ENCODE measurements around the gene NDST3. TPM values are rescaled to one million over a fixed set of nuclear protein-coding genes. Genes with fewer than 3 reads are reported as not detected.
"Not testable (repeated sequence)": the region's sequence is repeated elsewhere in the genome, so short reads cannot be mapped to it uniquely, and the experiment has no call there.

Gene NDST3
- total RNA-seq, 1 experiment from 2014 or later, result not detected

DNA sequence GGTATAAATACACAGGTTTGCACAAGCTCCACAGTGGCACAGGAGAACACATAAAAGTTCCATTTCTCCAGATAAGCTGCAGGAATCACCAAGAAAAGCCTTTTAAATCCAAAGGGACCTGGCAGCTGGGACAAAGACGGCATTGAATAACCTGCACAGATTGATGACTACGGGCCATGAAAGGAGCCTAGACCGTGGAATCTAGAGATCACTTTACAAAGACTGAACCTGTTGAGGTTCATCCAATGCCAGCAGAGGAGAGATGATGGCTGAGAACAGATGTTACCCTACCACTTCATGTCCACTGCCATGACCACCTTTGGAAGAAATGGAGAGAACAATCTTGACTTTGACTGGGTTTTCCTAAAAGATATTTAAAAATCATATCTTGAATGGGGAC lies 229.8 kb downstream of the NDST3 start:
- TF ChIP-seq, protein P1, sequence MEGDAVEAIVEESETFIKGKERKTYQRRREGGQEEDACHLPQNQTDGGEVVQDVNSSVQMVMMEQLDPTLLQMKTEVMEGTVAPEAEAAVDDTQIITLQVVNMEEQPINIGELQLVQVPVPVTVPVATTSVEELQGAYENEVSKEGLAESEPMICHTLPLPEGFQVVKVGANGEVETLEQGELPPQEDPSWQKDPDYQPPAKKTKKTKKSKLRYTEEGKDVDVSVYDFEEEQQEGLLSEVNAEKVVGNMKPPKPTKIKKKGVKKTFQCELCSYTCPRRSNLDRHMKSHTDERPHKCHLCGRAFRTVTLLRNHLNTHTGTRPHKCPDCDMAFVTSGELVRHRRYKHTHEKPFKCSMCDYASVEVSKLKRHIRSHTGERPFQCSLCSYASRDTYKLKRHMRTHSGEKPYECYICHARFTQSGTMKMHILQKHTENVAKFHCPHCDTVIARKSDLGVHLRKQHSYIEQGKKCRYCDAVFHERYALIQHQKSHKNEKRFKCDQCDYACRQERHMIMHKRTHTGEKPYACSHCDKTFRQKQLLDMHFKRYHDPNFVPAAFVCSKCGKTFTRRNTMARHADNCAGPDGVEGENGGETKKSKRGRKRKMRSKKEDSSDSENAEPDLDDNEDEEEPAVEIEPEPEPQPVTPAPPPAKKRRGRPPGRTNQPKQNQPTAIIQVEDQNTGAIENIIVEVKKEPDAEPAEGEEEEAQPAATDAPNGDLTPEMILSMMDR (IDR thresholded peaks at IDR 0.05), result no peak
- TF ChIP-seq SIN3A (IDR thresholded peaks at IDR 0.05; ENCODE audit: borderline replicate concordance, insufficient read depth, low read depth, low read length) (no peak), POLR2AphosphoS5 (IDR thresholded peaks at IDR 0.05; ENCODE audit: low read depth, low read length) (no peak), TCF7L2 (IDR thresholded peaks at IDR 0.05; ENCODE audit: low read depth, low read length) (no peak)
- TF ChIP-seq, protein P2, sequence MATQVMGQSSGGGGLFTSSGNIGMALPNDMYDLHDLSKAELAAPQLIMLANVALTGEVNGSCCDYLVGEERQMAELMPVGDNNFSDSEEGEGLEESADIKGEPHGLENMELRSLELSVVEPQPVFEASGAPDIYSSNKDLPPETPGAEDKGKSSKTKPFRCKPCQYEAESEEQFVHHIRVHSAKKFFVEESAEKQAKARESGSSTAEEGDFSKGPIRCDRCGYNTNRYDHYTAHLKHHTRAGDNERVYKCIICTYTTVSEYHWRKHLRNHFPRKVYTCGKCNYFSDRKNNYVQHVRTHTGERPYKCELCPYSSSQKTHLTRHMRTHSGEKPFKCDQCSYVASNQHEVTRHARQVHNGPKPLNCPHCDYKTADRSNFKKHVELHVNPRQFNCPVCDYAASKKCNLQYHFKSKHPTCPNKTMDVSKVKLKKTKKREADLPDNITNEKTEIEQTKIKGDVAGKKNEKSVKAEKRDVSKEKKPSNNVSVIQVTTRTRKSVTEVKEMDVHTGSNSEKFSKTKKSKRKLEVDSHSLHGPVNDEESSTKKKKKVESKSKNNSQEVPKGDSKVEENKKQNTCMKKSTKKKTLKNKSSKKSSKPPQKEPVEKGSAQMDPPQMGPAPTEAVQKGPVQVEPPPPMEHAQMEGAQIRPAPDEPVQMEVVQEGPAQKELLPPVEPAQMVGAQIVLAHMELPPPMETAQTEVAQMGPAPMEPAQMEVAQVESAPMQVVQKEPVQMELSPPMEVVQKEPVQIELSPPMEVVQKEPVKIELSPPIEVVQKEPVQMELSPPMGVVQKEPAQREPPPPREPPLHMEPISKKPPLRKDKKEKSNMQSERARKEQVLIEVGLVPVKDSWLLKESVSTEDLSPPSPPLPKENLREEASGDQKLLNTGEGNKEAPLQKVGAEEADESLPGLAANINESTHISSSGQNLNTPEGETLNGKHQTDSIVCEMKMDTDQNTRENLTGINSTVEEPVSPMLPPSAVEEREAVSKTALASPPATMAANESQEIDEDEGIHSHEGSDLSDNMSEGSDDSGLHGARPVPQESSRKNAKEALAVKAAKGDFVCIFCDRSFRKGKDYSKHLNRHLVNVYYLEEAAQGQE (IDR thresholded peaks at IDR 0.05; ENCODE audit: insufficient read depth in 1 of 2, low read depth in 2 of 2, low read length in 1 of 2), result no peak
- Histone ChIP-seq H3K36me3 (ENCODE audit: control insufficient read depth, insufficient read depth, low read length) (no peaks in the 10 kb centered on the region), H3K4me1 (ENCODE audit: control insufficient read depth, insufficient read depth, low read length) (no peaks in the 10 kb centered on the region), H3K27me3 (ENCODE audit: control insufficient read depth, insufficient read depth, low read length) (no peaks in the 10 kb centered on the region), H3K9me3 (ENCODE audit: control insufficient read depth, insufficient read depth, low read depth, low read length) (no peaks in the 10 kb centered on the region), H3K4me3 (ENCODE audit: low read depth in 2 of 2, low read length in 2 of 2) (no peak overlapping the region), H3K27ac (ENCODE audit: low read length) (no peak overlapping the region)
- DNase-seq (ENCODE audit: low read depth, low spot score) (no peak), ATAC-seq (no peak)
- CTCF ChIA-PET, result no interaction called here
- intact Hi-C loops (cut with micrococcal nuclease; ENCODE audit: unreplicated experiment) (no loop called here), in situ Hi-C loops (cut with HindIII; ENCODE audit: low pct_unique_long_range_greater_than_20kb, low sequenced_read_pairs) (no loop called here)
- POLR2A ChIA-PET, result no interaction called here
- no TSS peak for BruUV-seq (replicated peaks)

DNA sequence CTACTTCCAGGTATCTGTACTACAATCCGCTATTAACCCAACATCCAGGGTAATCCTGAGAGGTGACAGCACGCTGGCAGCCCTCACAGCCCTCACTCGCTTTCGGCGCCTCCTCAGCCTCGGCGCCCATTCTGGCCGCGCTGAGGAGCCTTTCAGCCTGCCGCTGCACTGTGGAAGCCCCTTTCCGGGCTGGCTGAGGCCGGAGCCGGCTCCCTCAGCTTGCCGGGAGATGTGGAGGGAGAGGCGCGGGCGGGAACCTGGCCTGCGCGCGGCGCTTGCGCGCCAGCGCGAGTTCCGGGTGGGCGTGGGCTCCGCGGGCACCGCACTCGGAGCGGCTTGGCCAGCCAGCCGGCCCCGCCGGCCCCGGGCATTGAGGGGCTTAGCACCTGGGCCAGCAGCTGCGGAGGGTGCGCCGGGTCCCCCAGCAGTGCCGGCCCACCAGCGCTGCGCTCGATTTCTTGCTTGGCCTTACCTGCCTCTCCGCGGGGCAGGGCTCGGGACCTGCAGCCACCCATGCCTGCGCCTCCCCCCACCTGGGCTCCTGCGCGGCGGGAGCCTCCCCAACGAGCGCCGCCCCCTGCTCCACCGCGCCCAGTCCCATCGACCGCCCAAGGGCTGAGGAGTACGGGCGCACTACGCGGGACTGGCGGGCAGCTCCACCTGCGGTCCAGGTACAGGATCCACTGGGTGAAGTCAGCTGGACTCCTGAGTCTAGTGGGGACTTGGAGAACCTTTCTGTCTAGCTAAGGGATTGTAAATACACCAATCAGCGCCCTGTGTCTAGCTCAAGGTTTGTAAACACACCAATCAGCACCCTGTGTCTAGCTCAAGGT lies 231.2 kb downstream of the NDST3 start:
- BruUV-seq (replicated peaks), result no TSS peak
- DNase-seq (ENCODE audit: low read depth, low spot score) (no peak), ATAC-seq (peak; percentile 80)
- no peaks in the 10 kb centered on the region for H3K9me3 ChIP-seq (ENCODE audit: control insufficient read depth, insufficient read depth, low read depth, low read length)
- TF ChIP-seq, protein P2 (IDR thresholded peaks at IDR 0.05; ENCODE audit: insufficient read depth in 1 of 2, low read depth in 2 of 2, low read length in 1 of 2), result no peak
- TF ChIP-seq, protein P1 (IDR thresholded peaks at IDR 0.05), result no peak
- no peak for TF ChIP-seq POLR2AphosphoS5 (IDR thresholded peaks at IDR 0.05; ENCODE audit: low read depth, low read length)
- peak overlapping the region; percentile 41 to 48 for H3K4me3 ChIP-seq (ENCODE audit: low read depth in 2 of 2, low read length in 2 of 2)
- H3K27ac ChIP-seq (ENCODE audit: low read length), result no peak overlapping the region
- no peaks in the 10 kb centered on the region for H3K4me1 ChIP-seq (ENCODE audit: control insufficient read depth, insufficient read depth, low read length)
- no peaks in the 10 kb centered on the region for H3K36me3 ChIP-seq (ENCODE audit: control insufficient read depth, insufficient read depth, low read length)
- CTCF ChIA-PET, result no interaction called here
- intact Hi-C loops (cut with micrococcal nuclease; ENCODE audit: unreplicated experiment), result no loop called here
- POLR2A ChIA-PET, result no interaction called here
- H3K27me3 ChIP-seq (ENCODE audit: control insufficient read depth, insufficient read depth, low read length), result no peaks in the 10 kb centered on the region; the same call in 1 of the 2 replicates
- in situ Hi-C loops (cut with HindIII; ENCODE audit: low pct_unique_long_range_greater_than_20kb, low sequenced_read_pairs), result no loop called here

DNA sequence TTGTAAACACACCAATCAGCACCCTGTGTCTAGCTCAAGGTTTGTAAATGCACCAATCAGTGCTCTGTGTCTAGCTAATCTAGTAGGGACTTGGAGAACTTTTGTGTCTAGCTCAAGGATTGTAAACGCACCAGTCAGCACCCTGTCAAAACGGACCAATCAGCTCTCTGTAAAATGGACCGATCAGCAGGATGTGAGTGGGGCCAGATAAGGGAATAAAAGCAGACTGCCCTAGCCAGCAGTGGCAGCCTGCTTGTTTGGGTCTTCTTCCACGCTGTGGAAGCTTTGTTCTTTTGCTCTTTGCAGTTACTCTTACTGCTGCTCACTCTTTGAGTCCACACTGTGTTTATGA lies 231.8 kb downstream of the NDST3 start:
- H3K4me1 ChIP-seq (ENCODE audit: control insufficient read depth, insufficient read depth, low read length); H3K4me3 ChIP-seq (ENCODE audit: low read depth in 2 of 2, low read length in 2 of 2); H3K27ac ChIP-seq (ENCODE audit: low read length); ATAC-seq; H3K36me3 ChIP-seq (ENCODE audit: control insufficient read depth, insufficient read depth, low read length); POLR2A ChIA-PET; BruUV-seq (replicated peaks); H3K9me3 ChIP-seq (ENCODE audit: control insufficient read depth, insufficient read depth, low read depth, low read length); in situ Hi-C loops (cut with HindIII; ENCODE audit: low pct_unique_long_range_greater_than_20kb, low sequenced_read_pairs); CTCF ChIA-PET; DNase-seq (ENCODE audit: low read depth, low spot score); intact Hi-C loops (cut with micrococcal nuclease; ENCODE audit: unreplicated experiment); H3K27me3 ChIP-seq (ENCODE audit: control insufficient read depth, insufficient read depth, low read length): not testable (repeated sequence)

All from Panc1 (cell line).